AG04449 (cell line): ENCODE results near the gene CCDC57.
A peak's percentile ranks its signal among the peaks of the same experiment; 100 is the strongest.
"Not testable (repeated sequence)": the region's sequence is repeated elsewhere in the genome, so short reads cannot be mapped to it uniquely, and the experiment has no call there.

Experiments used
- CTCF ChIA-PET: fragments of 350-600 bp; formaldehyde crosslinking; extraction: SDS; loops from one replicate; lab custom pipeline; 2021; ENCODE audit warnings: antibody characterized with exemption; lab: Yijun Ruan, JAX
- POLR2A ChIA-PET: fragments of 400-600, 350-600 bp; formaldehyde crosslinking; extraction: SDS; loops from one replicate; lab custom pipeline; 2020; ENCODE audit warnings: antibody characterized with exemption, inconsistent platforms; lab: Yijun Ruan, JAX
- DNase-seq: peaks from one replicate; pipeline ENCODE4 v3.0.0-alpha.2; 2010; ENCODE audit warnings: low read depth, low spot score
- H3K4me3 ChIP-seq: 2 replicates; pipeline ENCODE4 v1.5.1; 2011; ENCODE audit warnings: low read depth, mild to moderate bottlenecking, control low read depth, low read length
- TF ChIP-seq, protein P1 (sequence below): IDR thresholded peaks from one replicate; pipeline ENCODE4 v1.5.1; 2011; ENCODE audit warnings: mild to moderate bottlenecking, moderate library complexity, low read length, control low read depth, inconsistent platforms; ENCODE audit not compliant: insufficient read depth; ENCODE audit errors: missing control alignments

The CCDC57 gene, protein sequence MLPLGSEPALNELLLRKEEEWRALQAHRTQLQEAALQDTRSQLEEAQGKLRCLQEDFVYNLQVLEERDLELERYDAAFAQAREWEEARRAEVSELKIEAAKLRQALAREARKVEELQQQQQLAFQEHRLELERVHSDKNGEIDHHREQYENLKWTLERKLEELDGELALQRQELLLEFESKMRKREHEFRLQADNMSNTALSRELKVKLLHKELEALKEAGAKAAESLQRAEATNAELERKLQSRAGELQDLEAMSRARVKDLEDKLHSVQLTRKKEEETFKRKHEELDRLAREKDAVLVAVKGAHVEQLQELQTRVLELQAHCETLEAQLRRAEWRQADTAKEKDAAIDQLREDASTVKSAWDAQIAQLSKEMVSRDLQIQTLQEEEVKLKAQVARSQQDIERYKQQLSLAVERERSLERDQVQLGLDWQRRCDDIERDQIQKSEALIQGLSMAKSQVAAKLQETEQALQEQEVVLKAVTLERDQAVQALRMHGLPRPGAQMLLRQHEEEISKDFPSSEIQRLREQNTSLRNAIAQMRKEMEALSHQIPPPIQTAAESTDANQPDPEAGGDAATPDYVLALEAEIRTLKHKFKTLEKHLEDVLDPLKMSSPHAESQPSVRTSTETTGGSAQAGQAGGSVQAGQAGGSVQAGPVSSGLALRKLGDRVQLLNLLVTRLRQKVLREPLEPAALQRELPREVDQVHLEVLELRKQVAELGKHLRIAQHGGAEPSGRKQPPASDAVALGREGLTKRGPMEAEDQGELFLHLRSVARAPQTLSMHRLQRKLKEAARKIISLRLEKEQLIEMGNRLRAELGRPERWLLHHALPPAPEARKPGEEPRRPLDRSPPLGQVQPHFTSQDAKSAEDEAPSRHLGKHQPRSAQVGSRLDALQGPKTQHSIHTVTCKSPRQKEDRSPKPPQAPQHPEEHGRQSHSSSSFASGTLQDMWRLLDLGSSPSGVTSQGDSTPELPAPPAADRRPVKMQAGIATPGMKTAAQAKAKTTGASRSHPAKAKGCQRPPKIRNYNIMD

DNA sequence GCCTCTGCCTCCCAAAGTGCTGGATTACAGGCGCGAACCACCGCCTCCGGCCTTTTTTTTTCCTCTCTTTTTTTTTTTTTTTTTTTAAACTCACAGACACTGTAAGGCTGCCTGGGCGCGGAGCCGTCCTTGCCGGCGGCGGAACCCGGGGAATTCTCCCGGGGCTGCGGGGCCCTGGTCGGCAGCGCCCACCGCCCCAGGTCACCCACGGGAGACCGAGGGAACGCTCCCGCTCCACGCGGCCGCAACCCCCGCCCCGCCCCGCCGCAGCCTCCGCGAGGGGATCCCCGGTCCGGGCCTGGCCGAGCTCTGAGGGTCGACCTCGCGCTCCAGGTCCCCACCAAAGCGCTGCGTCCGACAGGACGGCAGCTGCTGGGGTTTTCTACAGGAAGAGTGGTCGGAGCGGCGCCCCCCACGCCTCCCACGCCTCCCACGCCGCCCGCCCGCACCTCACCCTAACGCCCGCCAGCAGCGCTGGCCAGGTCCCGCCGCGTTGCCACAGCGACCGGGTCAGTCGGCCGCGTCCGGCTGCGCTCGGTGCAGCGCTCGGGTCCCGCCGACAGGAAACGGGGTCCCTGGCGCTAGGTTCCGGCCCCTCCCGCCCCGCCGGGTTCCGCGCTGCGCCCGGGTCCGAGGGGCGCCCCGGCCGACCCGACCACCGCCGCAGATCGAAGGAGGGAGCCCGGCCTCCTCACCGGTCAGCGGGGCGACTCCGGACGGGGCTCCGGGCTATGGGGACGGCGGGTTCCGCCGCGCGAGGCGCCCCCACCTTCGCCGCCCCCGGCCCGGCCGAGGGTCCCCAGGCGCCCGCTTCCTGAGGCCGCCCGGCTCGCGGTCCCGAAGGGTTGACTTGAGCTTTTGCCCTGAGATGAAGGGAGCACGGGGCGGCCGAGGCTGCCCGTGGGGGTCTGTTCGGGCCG lies at the start of gene CCDC57:
Gene CCDC57, minus strand, starts transcription at position 512 of the 920 bp plus-strand sequence. CDS start 10,898 bp downstream, outside the sequence.
- TF ChIP-seq, protein P1, sequence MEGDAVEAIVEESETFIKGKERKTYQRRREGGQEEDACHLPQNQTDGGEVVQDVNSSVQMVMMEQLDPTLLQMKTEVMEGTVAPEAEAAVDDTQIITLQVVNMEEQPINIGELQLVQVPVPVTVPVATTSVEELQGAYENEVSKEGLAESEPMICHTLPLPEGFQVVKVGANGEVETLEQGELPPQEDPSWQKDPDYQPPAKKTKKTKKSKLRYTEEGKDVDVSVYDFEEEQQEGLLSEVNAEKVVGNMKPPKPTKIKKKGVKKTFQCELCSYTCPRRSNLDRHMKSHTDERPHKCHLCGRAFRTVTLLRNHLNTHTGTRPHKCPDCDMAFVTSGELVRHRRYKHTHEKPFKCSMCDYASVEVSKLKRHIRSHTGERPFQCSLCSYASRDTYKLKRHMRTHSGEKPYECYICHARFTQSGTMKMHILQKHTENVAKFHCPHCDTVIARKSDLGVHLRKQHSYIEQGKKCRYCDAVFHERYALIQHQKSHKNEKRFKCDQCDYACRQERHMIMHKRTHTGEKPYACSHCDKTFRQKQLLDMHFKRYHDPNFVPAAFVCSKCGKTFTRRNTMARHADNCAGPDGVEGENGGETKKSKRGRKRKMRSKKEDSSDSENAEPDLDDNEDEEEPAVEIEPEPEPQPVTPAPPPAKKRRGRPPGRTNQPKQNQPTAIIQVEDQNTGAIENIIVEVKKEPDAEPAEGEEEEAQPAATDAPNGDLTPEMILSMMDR, result no peak
- peak within 1 kb of the TSS; percentile 71 for H3K4me3 ChIP-seq
- ChIA-PET CTCF (interaction anchor here (1.2 to 1.5 kb wide), 3 partner anchors 23 to 28 kb away, joined by 3 read pairs; no protein-coding TSS in a partner anchor), POLR2A (interaction anchor here (1.1 to 9.8 kb wide), 2 partner anchors 11 to 18 kb away, joined by 6 to 101 read pairs; partner anchors contain the start of gene SLC16A3)
- no peak for DNase-seq

DNA sequence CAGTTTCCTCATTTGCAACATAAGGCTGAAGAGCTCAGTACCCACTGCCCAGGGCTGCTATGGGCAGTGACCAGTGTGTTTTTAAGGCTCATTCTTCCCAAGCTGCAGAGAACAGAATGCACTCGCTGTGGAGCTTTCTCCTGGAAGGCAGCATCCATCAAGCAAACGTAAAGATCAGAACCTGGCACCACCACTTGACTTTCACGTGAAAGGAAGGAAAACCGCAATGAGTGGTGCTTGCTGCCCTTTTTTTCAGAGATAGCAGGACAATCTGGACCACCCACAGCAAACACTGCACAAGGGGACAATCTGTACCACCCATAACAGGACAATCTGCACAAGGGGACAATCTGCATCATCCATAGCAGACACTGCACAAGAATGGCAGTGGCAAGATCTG lies 49.7 kb upstream of the CCDC57 start:
- TF ChIP-seq, protein P1, result no peak
- no peak overlapping the region for H3K4me3 ChIP-seq
- no peak for DNase-seq
- CTCF ChIA-PET, result no interaction called here
- POLR2A ChIA-PET, result no interaction called here

DNA sequence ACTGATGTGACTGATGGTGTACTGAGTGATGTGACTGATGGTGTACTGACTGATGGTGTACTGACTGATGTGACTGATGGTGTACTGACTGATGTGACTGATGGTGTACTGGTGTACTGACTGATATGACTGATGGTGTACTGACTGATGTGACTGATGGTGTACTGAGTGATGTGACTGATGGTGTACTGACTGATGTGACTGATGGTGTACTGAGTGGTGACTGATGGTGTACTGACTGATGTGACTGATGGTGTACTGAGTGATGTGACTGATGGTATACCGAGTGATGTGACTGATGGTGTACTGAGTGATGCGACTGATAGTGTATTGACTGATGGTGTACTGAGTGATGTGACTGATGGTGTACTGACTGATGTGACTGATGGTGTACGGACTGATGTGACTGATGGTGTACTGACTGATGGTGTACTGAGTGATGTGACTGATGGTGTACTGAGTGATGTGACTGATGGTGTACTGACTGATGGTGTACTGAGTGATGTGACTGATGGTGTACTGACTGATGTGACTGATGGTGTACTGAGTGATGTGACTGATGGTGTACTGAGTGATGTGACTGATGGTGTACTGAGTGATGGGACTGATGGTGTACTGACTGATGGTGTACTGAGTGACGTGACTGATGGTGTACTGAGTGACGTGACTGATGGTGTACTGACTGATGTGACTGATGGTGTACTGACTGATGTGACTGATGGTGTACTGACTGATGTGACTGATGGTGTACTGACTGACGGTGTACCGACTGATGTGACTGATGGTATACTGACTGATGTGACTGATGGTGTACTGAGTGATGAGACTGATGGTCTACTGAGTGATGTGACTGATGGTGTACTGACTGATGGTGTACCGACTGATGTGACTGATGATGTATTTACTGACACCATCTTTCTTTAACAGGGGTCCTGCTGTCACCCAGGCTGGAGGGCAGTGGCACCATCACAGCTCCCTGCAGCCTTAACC lies 47.6 kb upstream of the CCDC57 start:
- CTCF ChIA-PET, DNase-seq, POLR2A ChIA-PET, H3K4me3 ChIP-seq: not testable (repeated sequence)

- TF ChIP-seq, protein P1, result no peak
- no peak for DNase-seq
- ChIA-PET CTCF (no interaction called here), POLR2A (no interaction called here)
- H3K4me3 ChIP-seq, result no peak overlapping the region
Observed at GRCh38 chr17:82258555-82258954, 45.9 kb upstream of the CCDC57 start.

- POLR2A ChIA-PET, result no interaction called here
- no peak for DNase-seq
- CTCF ChIA-PET, result no interaction called here
- TF ChIP-seq, protein P1, result no peak
- no peak overlapping the region for H3K4me3 ChIP-seq
Observed at GRCh38 chr17:82257473-82257872, 44.8 kb upstream of the CCDC57 start.
